Bronchial epithelial cell (primary cell): ENCODE measurements around the gene UNC80. TPM values are rescaled to one million over a fixed set of nuclear protein-coding genes. Genes with fewer than 3 reads are reported as not detected.

Experiments used
- DNase-seq: peaks from one replicate; pipeline ENCODE4 v3.0.0-alpha.2; 2010; ENCODE audit warnings: low read depth
- FAIRE-seq: peaks from 2 replicates; lab custom pipeline; 2011; peaks lifted over from hg19 to GRCh38; lab: Jason Lieb, UNC
- H3K27me3 ChIP-seq: 2 replicates; pipeline ENCODE4 v1.5.1; 2011; ENCODE audit warnings: low read length; ENCODE audit not compliant: control insufficient read depth, insufficient read depth
- H3K36me3 ChIP-seq: 2 replicates; pipeline ENCODE4 v1.5.1; 2011; ENCODE audit warnings: low read length; ENCODE audit not compliant: control insufficient read depth, insufficient read depth
- H3K4me3 ChIP-seq: 2 replicates; pipeline ENCODE4 v1.5.1; 2011; ENCODE audit warnings: mild to moderate bottlenecking, low read depth, low read length, control low read depth
- CTCF ChIP-seq: IDR thresholded peaks from 2 replicates; pipeline ENCODE4 v1.5.1; 2011; ENCODE audit warnings: mild to moderate bottlenecking, moderate library complexity, low read length, control low read depth, inconsistent platforms; ENCODE audit not compliant: insufficient read depth, severe bottlenecking
- total RNA-seq: library from RNA; depleted of rRNA; stranded (reverse); fragments of >200 nt; gene quantifications from 2 replicates; pipeline ENCODE4 v1.2.1, GENCODE V29; 2014

Gene UNC80
- total RNA-seq, 1 donor from 2014 or later: under 0.01 TPM

- Histone ChIP-seq H3K36me3 (no peaks in the 10 kb centered on the region), H3K4me3 (no peak overlapping the region), H3K27me3 (no peaks in the 10 kb centered on the region)
- TF ChIP-seq CTCF: no peak
- FAIRE-seq: no peak
- DNase-seq: no peak
These were observed 188.4 kb downstream of the UNC80 start for GRCh38 chr2:209960045-209960444.

- no peaks in the 10 kb centered on the region for H3K36me3 ChIP-seq
- H3K4me3 ChIP-seq: no peak overlapping the region
- peak; percentile 72 for TF ChIP-seq CTCF
- no peak for FAIRE-seq
- DNase-seq: peak; percentile 60
- no peaks in the 10 kb centered on the region for H3K27me3 ChIP-seq
These were observed 189.3 kb downstream of the UNC80 start for GRCh38 chr2:209960676-209961630.

GRCh38 chr2:209965723-209966122 lies 194.1 kb downstream of the UNC80 start:
- TF ChIP-seq CTCF: no peak
- no peaks in the 10 kb centered on the region for H3K27me3 ChIP-seq
- FAIRE-seq: no peak

GRCh38 chr2:209969692-209970091 lies 198.1 kb downstream of the UNC80 start:
- DNase-seq: no peak
- no peaks in the 10 kb centered on the region for H3K36me3 ChIP-seq
- H3K4me3 ChIP-seq: no peak overlapping the region
- H3K27me3 ChIP-seq: no peaks in the 10 kb centered on the region
- no peak for FAIRE-seq
- TF ChIP-seq CTCF: no peak

More at GRCh38 chr2:209965723-209966122, 194.1 kb downstream of the UNC80 start:
- H3K4me3 ChIP-seq: no peak overlapping the region
- peak; percentile 79 for DNase-seq
- H3K36me3 ChIP-seq: no peaks in the 10 kb centered on the region

GRCh38 chr2:209970271-209970670 lies 198.6 kb downstream of the UNC80 start:
- H3K4me3 ChIP-seq: no peak overlapping the region
- TF ChIP-seq CTCF: no peak
- FAIRE-seq (no peak), DNase-seq (no peak)
- H3K36me3 ChIP-seq: no peaks in the 10 kb centered on the region
- no peaks in the 10 kb centered on the region for H3K27me3 ChIP-seq
